Mesothelial cell of epicardium (in vitro differentiated cells): ENCODE results near the gene OSBPL6. TPM values are rescaled to one million over a fixed set of nuclear protein-coding genes. Genes with fewer than 3 reads are reported as not detected.
"Not testable (repeated sequence)": the region's sequence is repeated elsewhere in the genome, so short reads cannot be mapped to it uniquely, and the experiment has no call there.

Experiments used
- DNase-seq, 2 experiments: peaks; one replicate each; pipeline ENCODE4 v3.0.0; 2021; ENCODE audit warnings: low spot score in 2 of 2; ENCODE audit not compliant: unreplicated experiment in 2 of 2
- H3K27ac Mint-ChIP-seq: 2 replicates; pipeline ENCODE4 v1.8.0; 2021; ENCODE audit warnings: mixed read lengths
- H3K27me3 Mint-ChIP-seq: 2 replicates; pipeline ENCODE4 v1.8.0; 2021; ENCODE audit warnings: low read depth, mixed read lengths
- H3K36me3 Mint-ChIP-seq: 2 replicates; pipeline ENCODE4 v1.8.0; 2021; ENCODE audit warnings: mixed read lengths
- H3K4me1 Mint-ChIP-seq: 2 replicates; pipeline ENCODE4 v1.8.0; 2021; ENCODE audit warnings: mixed read lengths
- H3K4me3 Mint-ChIP-seq: 2 replicates; pipeline ENCODE4 v1.8.0; 2021; ENCODE audit warnings: mild to moderate bottlenecking, moderate library complexity, mixed read lengths
- H3K9me3 Mint-ChIP-seq: 2 replicates; pipeline ENCODE4 v1.8.0; 2021; ENCODE audit warnings: mixed read lengths
- total RNA-seq: library from RNA; stranded (reverse); gene quantifications from 3 replicates; pipeline ENCODE4 v1.2.1, GENCODE V29; 2021
- TF ChIP-seq, protein P1 (sequence below): fragments of 200-600 bp; sonication (generic); IDR thresholded peaks from one replicate; pipeline ENCODE4 v1.5.0; 2021; ENCODE audit warnings: antibody characterized with exemption; ENCODE audit not compliant: unreplicated experiment

The OSBPL6 gene
- total RNA-seq, 1 donor from 2014 or later = 2.8 TPM

DNA sequence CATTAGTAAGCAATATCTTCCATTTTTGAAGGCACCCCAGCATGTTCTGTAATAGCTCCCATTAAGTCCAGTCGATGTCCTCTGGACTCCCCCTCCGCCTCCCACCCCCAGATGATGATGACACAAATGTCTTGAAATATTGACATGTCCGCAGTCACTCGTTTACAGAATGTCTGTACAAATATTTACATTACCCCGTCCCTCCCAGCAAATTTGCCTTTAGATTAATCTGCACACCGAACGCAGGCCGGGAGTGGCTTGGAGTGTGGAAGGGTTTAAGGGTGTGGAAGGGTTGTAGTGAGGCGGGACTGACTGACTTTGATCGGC is 853 bp upstream of the OSBPL6 start:
- no peaks in the 10 kb centered on the region for H3K9me3 Mint-ChIP-seq
- no peak for DNase-seq
- no peaks in the 10 kb centered on the region for H3K36me3 Mint-ChIP-seq
- H3K4me1 Mint-ChIP-seq = peaks cover 10% of the 10 kb centered on the region
- TF ChIP-seq, protein P1, sequence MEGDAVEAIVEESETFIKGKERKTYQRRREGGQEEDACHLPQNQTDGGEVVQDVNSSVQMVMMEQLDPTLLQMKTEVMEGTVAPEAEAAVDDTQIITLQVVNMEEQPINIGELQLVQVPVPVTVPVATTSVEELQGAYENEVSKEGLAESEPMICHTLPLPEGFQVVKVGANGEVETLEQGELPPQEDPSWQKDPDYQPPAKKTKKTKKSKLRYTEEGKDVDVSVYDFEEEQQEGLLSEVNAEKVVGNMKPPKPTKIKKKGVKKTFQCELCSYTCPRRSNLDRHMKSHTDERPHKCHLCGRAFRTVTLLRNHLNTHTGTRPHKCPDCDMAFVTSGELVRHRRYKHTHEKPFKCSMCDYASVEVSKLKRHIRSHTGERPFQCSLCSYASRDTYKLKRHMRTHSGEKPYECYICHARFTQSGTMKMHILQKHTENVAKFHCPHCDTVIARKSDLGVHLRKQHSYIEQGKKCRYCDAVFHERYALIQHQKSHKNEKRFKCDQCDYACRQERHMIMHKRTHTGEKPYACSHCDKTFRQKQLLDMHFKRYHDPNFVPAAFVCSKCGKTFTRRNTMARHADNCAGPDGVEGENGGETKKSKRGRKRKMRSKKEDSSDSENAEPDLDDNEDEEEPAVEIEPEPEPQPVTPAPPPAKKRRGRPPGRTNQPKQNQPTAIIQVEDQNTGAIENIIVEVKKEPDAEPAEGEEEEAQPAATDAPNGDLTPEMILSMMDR = no peak
- H3K27ac Mint-ChIP-seq = no peak overlapping the region
- peak overlapping the region; percentile 76 for H3K4me3 Mint-ChIP-seq
- H3K27me3 Mint-ChIP-seq = peaks cover 52% of the 10 kb centered on the region

DNA sequence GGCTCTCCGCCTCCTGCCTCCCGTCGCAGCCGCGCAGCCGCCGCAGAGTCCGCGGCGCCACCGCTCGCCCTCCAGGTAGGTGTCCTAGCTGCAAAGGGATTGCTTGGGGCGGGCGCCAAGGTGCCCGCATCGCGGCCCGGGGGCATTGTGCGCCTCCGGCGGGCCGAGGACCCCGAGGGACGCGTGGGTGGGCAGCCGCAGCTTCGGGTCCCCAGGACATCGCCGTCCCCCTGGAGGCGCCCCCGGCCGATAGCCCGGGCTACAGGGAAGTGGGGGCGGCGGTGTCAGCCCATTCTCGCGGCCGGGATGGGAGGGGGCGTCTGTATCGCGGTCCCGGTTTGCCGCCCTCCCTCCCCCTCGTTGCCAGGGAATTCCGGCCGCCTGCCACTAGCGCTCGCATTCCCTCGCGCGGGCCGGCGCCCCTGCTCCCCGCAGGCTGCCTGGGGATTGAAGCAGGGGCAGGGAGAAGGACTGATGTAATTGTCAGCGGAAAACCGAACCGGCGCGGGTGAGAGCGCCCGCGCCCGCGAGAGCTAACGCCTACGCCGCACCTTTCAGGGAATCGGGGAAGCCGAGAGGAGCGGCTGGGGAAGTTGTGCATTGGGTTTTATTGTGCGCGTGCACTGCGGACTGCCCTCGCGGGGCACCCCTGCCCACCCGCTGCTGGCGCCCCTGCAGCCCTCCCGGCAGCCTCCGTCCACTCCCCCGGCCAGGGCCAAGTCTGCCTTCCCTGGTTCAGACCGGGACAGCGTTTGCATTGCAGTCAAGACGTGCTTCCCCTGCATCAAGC is 483 bp downstream of the OSBPL6 start:
- H3K27ac Mint-ChIP-seq = no peak overlapping the region
- peaks cover 51% of the 10 kb centered on the region for H3K27me3 Mint-ChIP-seq
- TF ChIP-seq, protein P1 = no peak
- peak overlapping the region; percentile 70 for H3K4me3 Mint-ChIP-seq
- peaks cover 10% of the 10 kb centered on the region for H3K4me1 Mint-ChIP-seq
- no peaks in the 10 kb centered on the region for H3K36me3 Mint-ChIP-seq
- peak; percentile 21 to 51 for DNase-seq
- H3K9me3 Mint-ChIP-seq = no peaks in the 10 kb centered on the region

DNA sequence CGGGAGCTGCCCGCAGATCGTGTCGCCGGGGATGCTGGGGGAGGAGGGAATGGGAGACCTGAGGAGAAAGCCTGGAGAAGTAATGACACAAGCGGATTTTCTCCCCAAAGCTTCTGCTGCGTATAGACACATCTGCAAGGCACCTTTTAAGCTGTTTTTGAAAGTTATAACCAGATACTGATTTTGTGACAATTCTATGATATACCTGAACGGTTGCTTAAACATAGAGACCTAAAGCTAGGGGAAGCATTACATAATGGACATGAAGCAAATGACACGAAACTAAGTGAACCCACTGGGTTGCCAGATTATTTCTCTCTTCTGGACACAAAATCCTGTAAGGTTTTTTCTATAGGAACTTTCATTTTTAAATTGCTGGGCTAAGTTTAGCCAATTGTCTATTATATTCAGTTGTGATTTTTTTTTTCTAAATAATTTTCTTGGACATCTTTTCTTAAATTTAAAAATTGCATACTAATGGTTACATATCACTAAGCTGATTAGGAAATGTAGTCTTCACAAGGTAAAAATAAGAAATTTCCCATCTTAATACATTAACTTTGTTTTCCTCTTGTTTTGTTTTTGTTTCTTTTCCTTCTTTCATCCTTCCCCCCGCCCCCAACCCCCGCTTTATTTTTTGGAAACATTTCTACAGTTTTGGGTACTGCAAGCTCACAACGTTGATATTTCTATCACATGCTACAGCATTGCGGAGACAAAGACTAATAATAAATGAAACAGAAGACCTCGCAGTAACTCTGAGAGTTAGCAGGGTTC is 1.3 kb downstream of the OSBPL6 start:
- Mint-ChIP-seq H3K36me3 (no peaks in the 10 kb centered on the region), H3K27ac (no peak overlapping the region), H3K27me3 (peaks cover 51% of the 10 kb centered on the region), H3K9me3 (no peaks in the 10 kb centered on the region), H3K4me1 (peaks cover 10% of the 10 kb centered on the region), H3K4me3 (peak overlapping the region; percentile 70)
- TF ChIP-seq, protein P1 = no peak
- DNase-seq = no peak

DNA sequence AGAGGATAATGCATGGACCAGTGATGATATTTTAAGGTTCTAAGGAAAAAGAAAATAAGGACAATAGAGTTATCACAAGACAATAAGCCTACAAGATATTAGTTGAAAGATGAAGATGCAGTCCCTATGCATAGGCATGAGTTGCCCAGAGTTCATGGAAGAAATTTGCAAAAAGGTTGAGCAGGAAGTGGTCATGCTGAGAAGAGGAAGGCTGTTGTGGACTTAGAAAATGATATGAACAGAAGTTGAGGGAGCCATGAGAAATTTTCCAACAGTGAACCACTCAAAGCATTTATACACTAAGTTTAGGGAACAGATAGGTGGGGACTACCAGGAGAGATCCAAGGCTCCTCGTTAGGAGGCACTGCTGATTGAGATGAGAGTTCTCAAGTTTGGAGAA is 3.5 kb downstream of the OSBPL6 start:
- no peak for DNase-seq
- H3K27me3 Mint-ChIP-seq = peaks cover 32% of the 10 kb centered on the region
- H3K27ac Mint-ChIP-seq = no peak overlapping the region
- no peaks in the 10 kb centered on the region for H3K36me3 Mint-ChIP-seq
- no peak overlapping the region for H3K4me3 Mint-ChIP-seq
- TF ChIP-seq, protein P1 = no peak
- H3K4me1 Mint-ChIP-seq = peaks cover 10% of the 10 kb centered on the region
- no peaks in the 10 kb centered on the region for H3K9me3 Mint-ChIP-seq

DNA sequence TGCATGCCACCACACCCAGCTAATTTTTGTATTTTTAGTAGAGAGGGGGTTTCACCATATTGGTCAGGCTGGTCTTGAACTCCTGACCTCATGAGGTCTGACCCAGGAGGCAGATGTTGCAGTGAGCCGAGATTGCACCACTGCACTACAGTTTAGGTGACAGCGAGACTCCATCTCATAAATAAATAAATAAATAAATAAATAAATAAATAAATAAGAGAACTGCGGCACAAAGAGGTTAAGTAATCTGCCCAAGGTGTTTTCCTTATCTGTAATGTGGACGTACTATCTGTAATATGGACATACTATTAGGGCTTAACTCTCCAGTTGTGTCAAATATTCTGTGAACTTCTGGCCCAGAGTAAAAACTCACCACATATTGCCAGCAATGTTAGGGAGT is 4.1 kb downstream of the OSBPL6 start:
- H3K4me3 Mint-ChIP-seq, DNase-seq: not testable (repeated sequence)

DNA sequence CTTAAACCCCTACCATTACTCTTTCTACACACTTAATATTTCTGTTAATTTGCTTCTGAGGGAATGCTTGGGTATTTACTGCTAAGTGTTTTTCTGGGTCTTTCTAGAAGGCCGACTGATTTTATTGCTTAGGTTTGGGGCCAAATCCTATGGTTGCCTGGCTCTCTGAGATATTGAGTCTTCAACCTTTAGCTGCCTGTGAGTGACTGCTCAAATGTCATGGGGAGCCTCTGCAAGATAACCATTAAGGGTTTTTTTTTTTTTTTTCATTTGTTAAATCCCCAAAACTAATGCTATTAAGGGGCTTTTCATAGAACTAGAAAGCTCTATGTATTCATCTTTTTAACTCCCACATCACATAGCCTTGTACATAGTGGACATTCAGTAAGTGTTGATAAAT is 5.0 kb downstream of the OSBPL6 start:
- no peak overlapping the region for H3K4me3 Mint-ChIP-seq
- no peak for DNase-seq

More for the DNA sequence above, 4.1 kb downstream of the OSBPL6 start:
- H3K36me3 Mint-ChIP-seq, H3K4me1 Mint-ChIP-seq, H3K9me3 Mint-ChIP-seq, H3K27ac Mint-ChIP-seq: not testable (repeated sequence)
- peaks cover 25% of the 10 kb centered on the region for H3K27me3 Mint-ChIP-seq

More for the DNA sequence above, 5.0 kb downstream of the OSBPL6 start:
- peaks cover 22% of the 10 kb centered on the region for H3K27me3 Mint-ChIP-seq
- H3K36me3 Mint-ChIP-seq = no peaks in the 10 kb centered on the region
- peaks cover 5% of the 10 kb centered on the region for H3K4me1 Mint-ChIP-seq
- TF ChIP-seq, protein P1 = no peak
- H3K27ac Mint-ChIP-seq = no peak overlapping the region
- H3K9me3 Mint-ChIP-seq = no peaks in the 10 kb centered on the region
